ENCODE data around the gene SOCS1. TPM values are rescaled to one million over a fixed set of nuclear protein-coding genes. Genes with fewer than 3 reads are reported as not detected.
A peak's percentile ranks its signal among the peaks of the same experiment; 100 is the strongest.

SOCS1 gene
- total RNA-seq, 2 donors from 2014 or later = 16.9 to 22.6 TPM

- Histone ChIP-seq H3K4me1 (ENCODE audit: control insufficient read depth in 1 of 2, low read depth in 2 of 2) (peaks cover 13 to 54% of the 10 kb centered on the region in 2 donors), H3K9me3 (no peaks in the 10 kb centered on the region), H3K36me3 (no peaks in the 10 kb centered on the region), H3K27me3 (replicated peaks; ENCODE audit: insufficient read depth) (no peaks in the 10 kb centered on the region), H3K4me3 (peak overlapping the region; percentile 87), H3K27ac (peak overlapping the region; percentile 93 to 95)
- TF ChIP-seq CTCF (IDR thresholded peaks at IDR 0.05) = peak; percentile 70
- DNase-seq (ENCODE audit: low spot score) = no peak
- peak; percentile 38 for ATAC-seq (ENCODE audit: insufficient number of reproducible peaks, low FRiP score, low read depth)
These were observed 1.3 kb upstream of the SOCS1 start for GRCh38 chr16:11257131-11257938.

- Histone ChIP-seq H3K36me3 (no peaks in the 10 kb centered on the region), H3K27me3 (replicated peaks; ENCODE audit: insufficient read depth) (no peaks in the 10 kb centered on the region), H3K4me3 (peak overlapping the region; percentile 87), H3K9me3 (no peaks in the 10 kb centered on the region), H3K4me1 (ENCODE audit: control insufficient read depth in 1 of 2, low read depth in 2 of 2) (peaks cover 13 to 55% of the 10 kb centered on the region in 2 donors), H3K27ac (peak overlapping the region; percentile 93 to 95)
- TF ChIP-seq CTCF (IDR thresholded peaks at IDR 0.05) = no peak
- ATAC-seq (ENCODE audit: insufficient number of reproducible peaks, low FRiP score, low read depth) (peak; percentile 3), DNase-seq (ENCODE audit: low spot score) (no peak)
These were observed 692 bp upstream of the SOCS1 start for GRCh38 chr16:11256661-11257130.

- Histone ChIP-seq H3K4me3 (peak overlapping the region; percentile 87), H3K27ac (peak overlapping the region; percentile 37 to 93), H3K27me3 (replicated peaks; ENCODE audit: insufficient read depth) (no peaks in the 10 kb centered on the region), H3K9me3 (no peaks in the 10 kb centered on the region), H3K4me1 (ENCODE audit: control insufficient read depth in 1 of 2, low read depth in 2 of 2) (peaks cover 13 to 55% of the 10 kb centered on the region in 2 donors), H3K36me3 (no peaks in the 10 kb centered on the region)
- DNase-seq (ENCODE audit: low spot score) (no peak), ATAC-seq (ENCODE audit: insufficient number of reproducible peaks, low FRiP score, low read depth) (no peak)
- TF ChIP-seq CTCF (IDR thresholded peaks at IDR 0.05) = peak; percentile 40
These were observed 879 bp downstream of the SOCS1 start for GRCh38 chr16:11254913-11255736.

GRCh38 chr16:11253995-11254912 is 1.8 kb downstream of the SOCS1 start:
- ATAC-seq (ENCODE audit: insufficient number of reproducible peaks, low FRiP score, low read depth) (no peak), DNase-seq (ENCODE audit: low spot score) (no peak)
- Histone ChIP-seq H3K27me3 (replicated peaks; ENCODE audit: insufficient read depth) (no peaks in the 10 kb centered on the region), H3K27ac (peak overlapping the region; percentile 37 to 93), H3K4me1 (ENCODE audit: control insufficient read depth in 1 of 2, low read depth in 2 of 2) (peaks cover 11 to 50% of the 10 kb centered on the region in 2 donors), H3K4me3 (peak overlapping the region; percentile 87), H3K36me3 (no peaks in the 10 kb centered on the region), H3K9me3 (no peaks in the 10 kb centered on the region)
- TF ChIP-seq CTCF (IDR thresholded peaks at IDR 0.05) = no peak
